Gastroesophageal sphincter (tissue), 4 donors: ENCODE data around the gene DCPS. TPM values are rescaled to one million over a fixed set of nuclear protein-coding genes. Genes with fewer than 3 reads are reported as not detected.
A peak's percentile ranks its signal among the peaks of the same experiment; 100 is the strongest.
"Not testable (repeated sequence)": the region's sequence is repeated elsewhere in the genome, so short reads cannot be mapped to it uniquely, and the experiment has no call there.

Source experiments
- ATAC-seq: fragments of 150-250 bp; one replicate; pipeline ENCODE4 v1.9.1; 2016; ENCODE audit warnings: mild to moderate bottlenecking, moderate library complexity
- H3K27ac ChIP-seq, 4 donors: fragments of 200-600 bp; sonication (generic) in 3 of 4; 1 replicate in 3 of 4; 2 replicates in 1 of 4; pipeline ENCODE4 v1.5.1; 2016 to 2019
- H3K27me3 ChIP-seq: fragments of 200-600 bp; sonication (generic); one replicate; pipeline ENCODE4 v1.5.1; 2019
- H3K36me3 ChIP-seq, 2 donors: fragments of 200-600 bp; sonication (generic); one replicate each; pipeline ENCODE4 v1.5.1; 2019; ENCODE audit warnings: control low read depth in 1 of 2
- H3K4me1 ChIP-seq, 3 donors: fragments of 200-600 bp; sonication (generic); 1 replicate in 2 of 3; 2 replicates in 1 of 3; pipeline ENCODE4 v1.5.1; 2016 to 2019; ENCODE audit warnings: control low read depth in 2 of 3
- H3K4me3 ChIP-seq, 2 donors: fragments of 200-600 bp; sonication (generic); one replicate each; pipeline ENCODE4 v1.5.1; 2019; ENCODE audit warnings: mild to moderate bottlenecking in 1 of 2, moderate library complexity in 1 of 2
- H3K9me3 ChIP-seq, 3 donors: fragments of 200-600 bp; sonication (generic); one replicate each; pipeline ENCODE4 v1.5.1; 2017 to 2019; ENCODE audit warnings: control low read depth in 2 of 3
- EP300 ChIP-seq: sonication (generic); formaldehyde crosslinking; IDR thresholded peaks from one replicate; pipeline ENCODE4 v1.6.1; 2017; ENCODE audit warnings: antibody characterized with exemption, mild to moderate bottlenecking
- POLR2A ChIP-seq, 2 donors: fragments of 450-650 bp; IDR thresholded peaks; one replicate each; pipeline ENCODE4 v1.6.1; 2017; ENCODE audit warnings: antibody characterized with exemption in 2 of 2, mild to moderate bottlenecking in 2 of 2, moderate library complexity in 1 of 2
- POLR2AphosphoS5 ChIP-seq: sonication (generic); formaldehyde crosslinking; IDR thresholded peaks from one replicate; pipeline ENCODE4 v1.6.1; 2017; ENCODE audit warnings: antibody characterized with exemption
- WGBS, 2 donors: methylation state at CpG; one replicate each; pipeline ENCODE4 v1.1.5; 2018; ENCODE audit warnings: low coverage in 1 of 2; 5-methylcytosine and 5-hydroxymethylcytosine counted together
- total RNA-seq, 4 donors: library from RNA; depleted of rRNA; stranded (reverse); fragments of >200 nt; gene quantifications; one replicate each; pipeline ENCODE4 v1.1.0, GENCODE V29; 2016
- TF ChIP-seq, protein P1 (sequence below), 4 experiments: fragments of 200-600 bp in 2 of 4; fragments of 450-650 bp in 2 of 4; sonication (generic) in 1 of 4; IDR thresholded peaks; one replicate each; pipeline ENCODE4 v1.5.1; 2017 to 2019; ENCODE audit warnings: antibody characterized with exemption in 4 of 4, mild to moderate bottlenecking in 2 of 4, moderate library complexity in 2 of 4

DCPS gene
- total RNA-seq, 4 donors from 2014 or later: 11.8 to 20.6 (median 15.9) TPM

DNA sequence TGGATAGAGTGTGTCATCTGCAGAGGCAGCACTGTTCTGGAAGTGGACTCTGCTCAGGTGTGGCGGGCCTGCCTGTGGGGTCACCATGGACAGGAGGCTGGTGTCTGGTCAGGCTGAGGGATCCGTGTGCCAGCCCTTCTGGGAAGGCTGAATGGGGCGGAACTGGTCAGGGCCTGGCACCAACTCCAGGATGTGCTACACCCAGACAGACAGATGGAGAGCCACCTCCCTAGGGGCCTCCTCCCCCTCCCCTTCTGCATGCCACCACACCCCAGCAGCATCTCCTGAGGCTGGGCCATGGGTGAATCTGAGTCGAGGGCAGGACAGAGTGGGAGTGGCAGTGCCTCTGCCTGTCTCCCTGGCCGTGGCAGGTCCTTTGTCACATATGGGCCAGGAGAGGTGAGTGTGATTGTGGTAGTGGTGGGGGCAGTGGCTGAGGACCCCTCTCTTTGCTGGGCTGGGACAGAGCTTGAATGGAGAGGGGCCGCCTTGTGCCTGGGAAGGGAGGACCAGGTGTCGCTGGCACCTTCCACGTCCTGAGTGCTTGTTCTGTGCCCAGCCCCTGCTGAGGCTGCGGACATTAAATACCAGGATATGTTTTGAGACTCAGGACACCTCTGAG, 80.7 kb downstream of the DCPS start:
- TF ChIP-seq POLR2A (IDR thresholded peaks at IDR 0.05) (no peak), EP300 (no peak), POLR2AphosphoS5 (no peak)
- TF ChIP-seq, protein P1, sequence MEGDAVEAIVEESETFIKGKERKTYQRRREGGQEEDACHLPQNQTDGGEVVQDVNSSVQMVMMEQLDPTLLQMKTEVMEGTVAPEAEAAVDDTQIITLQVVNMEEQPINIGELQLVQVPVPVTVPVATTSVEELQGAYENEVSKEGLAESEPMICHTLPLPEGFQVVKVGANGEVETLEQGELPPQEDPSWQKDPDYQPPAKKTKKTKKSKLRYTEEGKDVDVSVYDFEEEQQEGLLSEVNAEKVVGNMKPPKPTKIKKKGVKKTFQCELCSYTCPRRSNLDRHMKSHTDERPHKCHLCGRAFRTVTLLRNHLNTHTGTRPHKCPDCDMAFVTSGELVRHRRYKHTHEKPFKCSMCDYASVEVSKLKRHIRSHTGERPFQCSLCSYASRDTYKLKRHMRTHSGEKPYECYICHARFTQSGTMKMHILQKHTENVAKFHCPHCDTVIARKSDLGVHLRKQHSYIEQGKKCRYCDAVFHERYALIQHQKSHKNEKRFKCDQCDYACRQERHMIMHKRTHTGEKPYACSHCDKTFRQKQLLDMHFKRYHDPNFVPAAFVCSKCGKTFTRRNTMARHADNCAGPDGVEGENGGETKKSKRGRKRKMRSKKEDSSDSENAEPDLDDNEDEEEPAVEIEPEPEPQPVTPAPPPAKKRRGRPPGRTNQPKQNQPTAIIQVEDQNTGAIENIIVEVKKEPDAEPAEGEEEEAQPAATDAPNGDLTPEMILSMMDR (IDR thresholded peaks at IDR 0.05): no peak
- H3K4me1 ChIP-seq: peaks cover 0 to 32% (median 0%) of the 10 kb centered on the region in 3 donors
- no peak for ATAC-seq

DNA sequence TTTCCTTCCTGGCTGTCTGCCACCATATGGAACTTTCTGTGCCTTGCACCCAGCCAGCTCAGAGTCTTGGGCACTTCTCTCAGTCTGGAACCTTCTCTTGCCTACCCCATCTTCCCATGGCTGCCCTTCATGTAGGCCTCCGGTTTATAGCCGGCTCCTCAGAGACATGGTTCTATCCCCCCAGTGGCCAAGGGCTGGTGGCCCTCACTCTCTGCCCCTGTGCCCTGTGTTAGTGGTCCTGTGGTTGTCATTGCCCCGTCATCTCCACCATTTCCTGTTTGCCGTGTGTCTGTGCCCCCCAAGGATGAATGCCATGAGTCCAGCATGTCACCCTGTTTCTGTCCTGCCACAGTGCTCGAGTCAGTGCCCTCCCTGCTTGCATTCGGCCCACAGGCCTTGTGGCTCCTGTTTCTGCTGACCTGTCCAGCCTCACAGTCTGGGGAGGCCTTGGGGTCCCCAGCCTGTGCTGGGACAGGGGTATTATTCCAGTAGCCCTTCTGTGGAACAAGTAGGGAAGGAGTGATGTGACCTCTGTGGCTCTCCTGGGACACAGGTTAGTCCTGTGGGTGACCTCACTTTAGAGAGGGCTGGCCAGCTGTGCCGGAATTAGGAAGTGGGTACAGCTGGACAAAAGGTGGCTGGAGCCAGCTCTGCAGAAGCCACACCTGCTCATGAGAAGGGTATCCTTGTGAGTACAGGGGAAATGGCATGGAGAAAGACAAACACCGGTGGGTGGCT, 82.3 kb downstream of the DCPS start:
- peak overlapping the region in 1 of 4 donors; percentile 1 for H3K27ac ChIP-seq
- WGBS, 2 donors: 86% methylated on average over 5 of the region's 8 CpGs; no CpG with 5 or more reads in 1 of the 2 donors
- no peak for TF ChIP-seq POLR2AphosphoS5
- TF ChIP-seq, protein P1 (IDR thresholded peaks at IDR 0.05): no peak
- TF ChIP-seq POLR2A (IDR thresholded peaks at IDR 0.05): no peak
- TF ChIP-seq EP300: no peak

More for the DNA sequence above, 80.7 kb downstream of the DCPS start:
- H3K36me3 ChIP-seq: no peaks in the 10 kb centered on the region
- WGBS, 2 donors: 93% methylated on average over 5 of the region's 9 CpGs; no CpG with 5 or more reads in 1 of the 2 donors
- H3K27me3 ChIP-seq: no peaks in the 10 kb centered on the region
- H3K27ac ChIP-seq: no peak overlapping the region
- H3K4me3 ChIP-seq: no peak overlapping the region
- H3K9me3 ChIP-seq: no peaks in the 10 kb centered on the region

DNA sequence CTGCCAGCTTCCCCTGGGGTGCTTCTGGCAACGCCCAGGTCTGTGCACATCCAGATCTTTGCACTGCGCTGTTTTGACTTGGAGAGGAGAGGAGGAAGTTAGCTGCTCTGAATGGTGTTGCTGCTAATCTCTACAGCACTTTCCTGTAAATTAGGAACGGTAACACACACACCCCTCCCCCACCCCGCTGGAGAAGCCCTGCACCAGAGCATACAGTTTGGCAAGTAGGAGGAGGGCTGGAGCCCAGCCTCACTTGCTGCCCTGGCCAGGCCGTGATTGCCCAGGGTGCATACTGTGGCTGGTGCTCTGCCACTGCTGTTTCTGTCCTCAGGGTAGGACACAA, 82.8 kb downstream of the DCPS start:
- not testable (repeated sequence) for H3K9me3 ChIP-seq, H3K4me3 ChIP-seq, H3K27me3 ChIP-seq, H3K36me3 ChIP-seq, ATAC-seq, H3K27ac ChIP-seq
- 80% methylated on average over 2 of the region's 5 CpGs; no CpG with 5 or more reads in 1 of the 2 donors for WGBS, 2 donors
- H3K4me1 ChIP-seq: peaks cover 0 to 33% (median 4%) of the 10 kb centered on the region in 3 donors

More for the DNA sequence above, 82.3 kb downstream of the DCPS start:
- Histone ChIP-seq H3K4me3 (no peak overlapping the region), H3K36me3 (no peaks in the 10 kb centered on the region), H3K4me1 (peaks cover 0 to 28% (median 4%) of the 10 kb centered on the region in 3 donors), H3K27me3 (no peaks in the 10 kb centered on the region), H3K9me3 (no peaks in the 10 kb centered on the region)
- no peak for ATAC-seq

DNA sequence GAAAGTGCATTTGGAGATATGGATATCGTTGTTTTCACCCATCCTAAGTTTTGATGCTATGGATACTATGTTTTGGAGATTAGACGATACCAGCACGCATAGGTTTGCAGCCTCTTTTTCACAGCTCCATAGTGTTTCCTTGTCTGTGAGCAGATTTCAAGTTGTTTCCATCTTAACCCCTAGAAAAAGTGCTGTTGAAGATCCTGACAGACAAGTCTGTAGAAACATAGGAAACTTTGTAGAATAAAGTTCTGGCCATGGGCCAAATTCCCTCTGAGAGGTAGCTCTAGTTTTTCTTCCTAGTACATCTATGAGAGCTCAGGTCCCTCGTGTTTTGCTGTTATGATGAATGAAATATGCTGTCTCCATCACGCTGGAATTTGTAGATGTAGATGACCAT, 84.0 kb downstream of the DCPS start:
- TF ChIP-seq POLR2A (IDR thresholded peaks at IDR 0.05) (no peak), EP300 (no peak), POLR2AphosphoS5 (no peak)
- TF ChIP-seq, protein P1 (IDR thresholded peaks at IDR 0.05): no peak
- no peaks in the 10 kb centered on the region for H3K9me3 ChIP-seq
- peaks cover 0 to 45% (median 9%) of the 10 kb centered on the region in 3 donors for H3K4me1 ChIP-seq
- no peak overlapping the region for H3K27ac ChIP-seq
- H3K36me3 ChIP-seq: no peaks in the 10 kb centered on the region
- no peaks in the 10 kb centered on the region for H3K27me3 ChIP-seq
- H3K4me3 ChIP-seq: no peak overlapping the region
- ATAC-seq: no peak
- 54 to 82% methylated on average over 5 of the region's 5 CpGs for WGBS, 2 donors

DNA sequence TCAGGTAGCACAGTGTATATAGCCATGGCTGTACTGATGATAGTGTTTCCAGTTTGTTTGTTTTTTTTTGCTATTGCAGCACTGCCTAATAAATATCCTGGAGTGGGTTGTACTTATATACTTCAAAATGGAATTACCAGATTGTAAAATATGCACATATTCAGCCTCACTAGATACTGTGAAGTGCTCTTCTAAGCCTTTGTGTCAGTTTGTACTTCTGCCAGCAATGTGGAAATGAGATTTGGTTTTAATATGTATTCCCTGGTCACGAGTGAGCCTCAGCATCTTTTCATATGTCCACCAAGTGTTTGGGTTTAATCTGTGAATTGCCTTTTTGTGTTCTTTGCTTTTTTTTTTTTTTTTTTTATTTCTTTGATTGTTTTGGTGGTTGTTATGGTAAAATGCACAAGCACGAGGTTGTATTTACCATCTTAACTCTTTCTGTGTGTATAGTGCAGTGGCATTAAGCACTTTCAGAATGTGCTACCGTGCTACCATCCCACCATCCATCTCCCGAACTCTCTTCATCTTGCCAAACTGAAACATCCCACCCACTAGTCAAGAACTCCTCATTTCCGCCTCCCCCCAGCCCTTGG, 86.5 kb downstream of the DCPS start:
- WGBS, 2 donors: 31 to 48% methylated on average over 5 of the region's 5 CpGs
- Histone ChIP-seq H3K27me3 (no peaks in the 10 kb centered on the region), H3K9me3 (no peaks in the 10 kb centered on the region), H3K4me1 (peaks cover 0 to 70% (median 12%) of the 10 kb centered on the region in 3 donors), H3K36me3 (no peaks in the 10 kb centered on the region), H3K4me3 (no peak overlapping the region), H3K27ac (no peak overlapping the region)
- no peak for ATAC-seq
- TF ChIP-seq, protein P1 (IDR thresholded peaks at IDR 0.05): no peak
- TF ChIP-seq EP300 (no peak), POLR2A (IDR thresholded peaks at IDR 0.05) (no peak), POLR2AphosphoS5 (no peak)
